HepG2 (cell line): ENCODE measurements around the gene NELFCD. TPM values are rescaled to one million over a fixed set of nuclear protein-coding genes. Genes with fewer than 3 reads are reported as not detected.

Experiments
- CBX2 ChIP-seq, 2 experiments: fragments of 200-600 bp in 1 of 2; sonication (generic); formaldehyde crosslinking in 1 of 2; IDR thresholded peaks; 2 replicates each; pipeline versions ENCODE4 v1.7.0 to v1.8.1; 2018 to 2022; ENCODE audit warnings: low read depth in 2 of 2, low read length in 1 of 2, mild to moderate bottlenecking in 1 of 2, missing genetic modification reagents in 1 of 2
- HNRNPH1 ChIP-seq: fragments of 200-400 bp; formaldehyde crosslinking; optimal IDR thresholded peaks from 2 replicates; pipeline ENCODE3; 2017; ENCODE audit warnings: mild to moderate bottlenecking, low read depth, low read length
- JDP2 ChIP-seq: sonication (generic); formaldehyde crosslinking; IDR thresholded peaks from 2 replicates; pipeline ENCODE4 v1.8.1; 2022; ENCODE audit warnings: missing genetic modification reagents, borderline replicate concordance
- JUNB ChIP-seq: sonication (generic); formaldehyde crosslinking; IDR thresholded peaks from 2 replicates; pipeline ENCODE4 v1.8.0; 2022; ENCODE audit warnings: missing genetic modification reagents, mild to moderate bottlenecking, borderline replicate concordance
- LCORL ChIP-seq, 2 experiments: fragments of 450-650 bp in 1 of 2; sonication (generic) in 1 of 2; formaldehyde crosslinking in 1 of 2; IDR thresholded peaks; 2 replicates each; pipeline versions ENCODE4 v1.5.0 to v1.6.1; 2017 to 2020; ENCODE audit warnings: antibody characterized with exemption in 1 of 2, missing genetic modification reagents in 1 of 2
- NAIF1 ChIP-seq: sonication (generic); formaldehyde crosslinking; IDR thresholded peaks from 2 replicates; pipeline ENCODE4 v1.5.0; 2020; ENCODE audit warnings: mild to moderate bottlenecking, missing genetic modification reagents, borderline replicate concordance
- NFYB ChIP-seq: sonication (generic); formaldehyde crosslinking; IDR thresholded peaks from 2 replicates; pipeline ENCODE4 v1.4.0; 2020; ENCODE audit warnings: missing genetic modification reagents
- POLR2G ChIP-seq: fragments of 200-400 bp; formaldehyde crosslinking; IDR thresholded peaks from 2 replicates; pipeline ENCODE4 v1.6.1; 2018; ENCODE audit warnings: mild to moderate bottlenecking, low read depth, low read length, moderate library complexity
- U2AF1 ChIP-seq: fragments of 200-400 bp; formaldehyde crosslinking; optimal IDR thresholded peaks from 2 replicates; pipeline ENCODE3; 2017; ENCODE audit warnings: mild to moderate bottlenecking, low read depth, low read length
- XBP1 ChIP-seq: sonication (generic); formaldehyde crosslinking; IDR thresholded peaks from 2 replicates; pipeline ENCODE4 v1.5.0; 2020; ENCODE audit warnings: missing genetic modification reagents
- YEATS2 ChIP-seq: sonication (generic); formaldehyde crosslinking; IDR thresholded peaks from 2 replicates; pipeline ENCODE4 v1.4.0; 2020; ENCODE audit warnings: missing genetic modification reagents, borderline replicate concordance
- ZFP36L1 ChIP-seq: sonication (generic); formaldehyde crosslinking; IDR thresholded peaks from 2 replicates; pipeline ENCODE4 v1.8.0; 2022; ENCODE audit warnings: mild to moderate bottlenecking, missing genetic modification reagents, moderate library complexity
- ZKSCAN5 ChIP-seq: sonication (generic); formaldehyde crosslinking; IDR thresholded peaks from 2 replicates; pipeline ENCODE4 v1.5.1; 2020; ENCODE audit warnings: mild to moderate bottlenecking, missing genetic modification reagents
- ZMAT3 ChIP-seq: sonication (generic); formaldehyde crosslinking; conservative IDR thresholded peaks from 2 replicates; pipeline ENCODE4 v1.7.0; 2021; ENCODE audit warnings: missing genetic modification reagents
- ZNF224 ChIP-seq: sonication (generic); formaldehyde crosslinking; IDR thresholded peaks from 2 replicates; pipeline ENCODE4 v1.5.0; 2020; ENCODE audit warnings: mild to moderate bottlenecking, missing genetic modification reagents
- ZNF232 ChIP-seq: sonication (generic); formaldehyde crosslinking; IDR thresholded peaks from 2 replicates; pipeline ENCODE4 v1.4.0; 2020; ENCODE audit warnings: missing genetic modification reagents, borderline replicate concordance
- ZNF234 ChIP-seq: sonication (generic); formaldehyde crosslinking; conservative IDR thresholded peaks from 2 replicates; pipeline ENCODE4 v1.5.1; 2020; ENCODE audit warnings: mild to moderate bottlenecking, missing genetic modification reagents
- ZNF292 ChIP-seq: sonication (generic); formaldehyde crosslinking; IDR thresholded peaks from 2 replicates; pipeline ENCODE4 v1.8.1; 2022; ENCODE audit warnings: mild to moderate bottlenecking, low read depth, missing genetic modification reagents, borderline replicate concordance
- polyA plus RNA-seq, 8 experiments: library from polyadenylated mRNA; depleted of rRNA in 3 of 8; stranded (reverse) in 7 of 8; unstranded in 1 of 8; fragments of >200 nt; fragmentation: Illumina TruSeq in 4 of 8; extraction: Trizol in 4 of 8; gene quantifications; 2 replicates each; pipeline versions ENCODE4 v1.2.1 to v1.2.3, GENCODE V29; 2011 to 2016; ENCODE audit warnings: low read depth in 4 of 8, missing spikeins in 1 of 8, mixed read lengths in 1 of 8; ENCODE audit not compliant: insufficient read depth in 1 of 8
- total RNA-seq, 5 experiments: library from RNA; depleted of rRNA; stranded (reverse); fragments of >200 nt; fragmentation: Illumina TruSeq; extraction: Trizol; gene quantifications; 2 replicates each; pipeline ENCODE4 v1.2.3, GENCODE V29; 2016; ENCODE audit warnings: low read depth in 1 of 5
- TF ChIP-seq, protein P1 (sequence below): IDR thresholded peaks from 2 replicates; pipeline ENCODE4 v1.6.1; 2016; ENCODE audit warnings: missing genetic modification reagents, missing compliant biosample characterization
- TF ChIP-seq, protein P2 (sequence below): sonication (generic); formaldehyde crosslinking; IDR thresholded peaks from 2 replicates; pipeline ENCODE4 v1.4.0; 2020; ENCODE audit warnings: missing genetic modification reagents, borderline replicate concordance
- TF ChIP-seq, protein P3 (sequence below): sonication (generic); formaldehyde crosslinking; IDR thresholded peaks from 2 replicates; pipeline ENCODE4 v1.8.1; 2023; ENCODE audit warnings: mild to moderate bottlenecking, moderate library complexity, missing genetic modification reagents
- TF ChIP-seq, protein P4 (sequence below): sonication (generic); formaldehyde crosslinking; IDR thresholded peaks from 2 replicates; pipeline ENCODE4 v1.8.0; 2022; ENCODE audit warnings: missing genetic modification reagents, low read depth, mild to moderate bottlenecking, borderline replicate concordance

Gene NELFCD
- total and polyA plus RNA-seq, 2 of the 13 experiments (the other 11 are each of a cell fraction or from before 2014, with no cell fraction given): 159 to 203 TPM

DNA sequence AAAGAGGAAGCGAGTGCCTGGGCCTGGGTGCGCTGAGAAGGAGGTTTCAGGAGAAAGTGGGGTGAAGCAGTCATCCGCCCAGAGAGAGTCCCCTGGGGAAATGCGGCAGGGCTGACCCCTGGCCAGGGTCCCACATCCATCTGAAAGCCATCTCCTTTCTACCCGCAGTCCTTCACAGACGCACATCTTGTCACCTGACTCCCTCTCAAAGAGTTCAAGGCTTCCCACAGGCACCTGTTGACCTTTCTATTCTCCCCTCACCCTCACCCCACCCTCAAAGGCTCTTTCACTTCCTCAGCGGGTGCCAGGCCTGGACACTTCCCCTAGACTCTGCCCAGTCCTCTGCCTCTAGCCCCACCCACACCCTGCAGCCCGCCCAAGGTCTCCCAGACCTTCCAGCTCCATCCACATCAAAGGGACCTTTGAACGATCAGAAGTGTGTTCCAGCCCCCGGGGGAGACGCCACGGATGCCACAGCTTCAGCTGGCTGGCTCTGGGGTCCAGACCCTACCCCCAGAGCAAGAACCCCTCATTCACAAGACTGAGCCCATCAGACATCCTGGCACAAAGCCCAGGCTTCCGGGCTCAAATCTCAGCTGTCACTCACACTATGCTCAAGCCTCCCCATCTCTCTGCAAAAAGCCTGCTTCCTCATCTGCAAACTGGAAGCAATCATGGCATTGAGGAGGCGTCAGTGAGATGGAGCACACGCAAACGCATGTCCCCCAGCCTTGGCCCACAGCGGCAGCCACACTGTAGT is 23.9 kb downstream of the NELFCD start (continued):
- TF ChIP-seq, protein P1, sequence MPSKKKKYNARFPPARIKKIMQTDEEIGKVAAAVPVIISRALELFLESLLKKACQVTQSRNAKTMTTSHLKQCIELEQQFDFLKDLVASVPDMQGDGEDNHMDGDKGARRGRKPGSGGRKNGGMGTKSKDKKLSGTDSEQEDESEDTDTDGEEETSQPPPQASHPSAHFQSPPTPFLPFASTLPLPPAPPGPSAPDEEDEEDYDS (CRISPR knock-in tag): peak; percentile 34; the same call in 1 of the 2 replicates
- TF ChIP-seq ZNF234 (CRISPR knock-in tag) (no peak), YEATS2 (CRISPR knock-in tag) (no peak), POLR2G (no peak), ZFP36L1 (CRISPR knock-in tag) (0 out of 2 replicates have a peak, but pooled peaks have one; percentile 59), U2AF1 (no peak), ZNF232 (CRISPR knock-in tag) (no peak), JUNB (no peak), HNRNPH1 (peak; percentile 68), ZNF292 (peak; percentile 78; the same call in 1 of the 2 replicates), ZKSCAN5 (CRISPR knock-in tag) (no peak), NFYB (CRISPR knock-in tag) (no peak), ZMAT3 (CRISPR knock-in tag) (no peak), LCORL (IDR thresholded peaks at IDR 0.05) (no peak), LCORL (CRISPR knock-in tag; IDR thresholded peaks at IDR 0.05) (no peak), XBP1 (no peak), ZNF224 (CRISPR knock-in tag) (peak; percentile 48; the same call in 1 of the 2 replicates), CBX2 (IDR thresholded peaks at IDR 0.05; ENCODE audit: low read depth, low read length) (no peak), CBX2 (CRISPR knock-in tag; IDR thresholded peaks at IDR 0.05; ENCODE audit: low read depth) (no peak), JDP2 (CRISPR knock-in tag) (no peak), NAIF1 (CRISPR knock-in tag) (no peak)
- TF ChIP-seq, protein P2, sequence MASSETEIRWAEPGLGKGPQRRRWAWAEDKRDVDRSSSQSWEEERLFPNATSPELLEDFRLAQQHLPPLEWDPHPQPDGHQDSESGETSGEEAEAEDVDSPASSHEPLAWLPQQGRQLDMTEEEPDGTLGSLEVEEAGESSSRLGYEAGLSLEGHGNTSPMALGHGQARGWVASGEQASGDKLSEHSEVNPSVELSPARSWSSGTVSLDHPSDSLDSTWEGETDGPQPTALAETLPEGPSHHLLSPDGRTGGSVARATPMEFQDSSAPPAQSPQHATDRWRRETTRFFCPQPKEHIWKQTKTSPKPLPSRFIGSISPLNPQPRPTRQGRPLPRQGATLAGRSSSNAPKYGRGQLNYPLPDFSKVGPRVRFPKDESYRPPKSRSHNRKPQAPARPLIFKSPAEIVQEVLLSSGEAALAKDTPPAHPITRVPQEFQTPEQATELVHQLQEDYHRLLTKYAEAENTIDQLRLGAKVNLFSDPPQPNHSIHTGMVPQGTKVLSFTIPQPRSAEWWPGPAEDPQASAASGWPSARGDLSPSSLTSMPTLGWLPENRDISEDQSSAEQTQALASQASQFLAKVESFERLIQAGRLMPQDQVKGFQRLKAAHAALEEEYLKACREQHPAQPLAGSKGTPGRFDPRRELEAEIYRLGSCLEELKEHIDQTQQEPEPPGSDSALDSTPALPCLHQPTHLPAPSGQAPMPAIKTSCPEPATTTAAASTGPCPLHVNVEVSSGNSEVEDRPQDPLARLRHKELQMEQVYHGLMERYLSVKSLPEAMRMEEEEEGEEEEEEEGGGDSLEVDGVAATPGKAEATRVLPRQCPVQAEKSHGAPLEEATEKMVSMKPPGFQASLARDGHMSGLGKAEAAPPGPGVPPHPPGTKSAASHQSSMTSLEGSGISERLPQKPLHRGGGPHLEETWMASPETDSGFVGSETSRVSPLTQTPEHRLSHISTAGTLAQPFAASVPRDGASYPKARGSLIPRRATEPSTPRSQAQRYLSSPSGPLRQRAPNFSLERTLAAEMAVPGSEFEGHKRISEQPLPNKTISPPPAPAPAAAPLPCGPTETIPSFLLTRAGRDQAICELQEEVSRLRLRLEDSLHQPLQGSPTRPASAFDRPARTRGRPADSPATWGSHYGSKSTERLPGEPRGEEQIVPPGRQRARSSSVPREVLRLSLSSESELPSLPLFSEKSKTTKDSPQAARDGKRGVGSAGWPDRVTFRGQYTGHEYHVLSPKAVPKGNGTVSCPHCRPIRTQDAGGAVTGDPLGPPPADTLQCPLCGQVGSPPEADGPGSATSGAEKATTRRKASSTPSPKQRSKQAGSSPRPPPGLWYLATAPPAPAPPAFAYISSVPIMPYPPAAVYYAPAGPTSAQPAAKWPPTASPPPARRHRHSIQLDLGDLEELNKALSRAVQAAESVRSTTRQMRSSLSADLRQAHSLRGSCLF (CRISPR knock-in tag): no peak
- TF ChIP-seq, protein P3, sequence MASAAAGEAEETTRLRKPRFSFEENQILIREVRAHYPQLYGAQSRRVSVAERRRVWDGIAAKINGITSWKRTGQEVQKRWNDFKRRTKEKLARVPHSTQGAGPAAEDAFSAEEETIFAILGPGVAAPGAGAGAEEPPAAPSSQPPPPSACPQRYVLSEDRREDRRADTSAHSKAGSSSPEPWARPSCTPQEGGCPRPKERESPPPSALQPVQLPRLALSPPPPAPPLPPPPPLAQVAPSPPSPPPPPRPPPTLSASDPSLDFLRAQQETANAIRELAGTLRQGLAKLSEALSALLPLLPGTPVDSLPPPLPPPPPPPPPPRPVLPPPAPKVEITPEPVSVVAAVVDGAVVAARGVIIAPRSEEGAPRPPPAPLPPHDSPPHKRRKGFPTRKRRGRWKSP (CRISPR knock-in tag): 0 out of 2 replicates have a peak, but pooled peaks have one; percentile 40
- TF ChIP-seq, protein P4, sequence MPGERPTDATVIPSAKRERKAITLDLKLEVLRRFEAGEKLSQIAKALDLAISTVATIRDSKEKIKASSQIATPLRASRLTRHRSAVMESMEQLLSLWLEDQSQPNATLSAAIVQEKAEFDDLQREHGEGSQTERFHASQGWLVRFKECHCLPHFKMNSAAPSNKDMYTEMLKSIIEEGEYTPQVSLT: no peak
